Mucosa of stomach (tissue), 1 donor: ENCODE results near the gene NAPB.

ENCODE experiments used
- H3K27me3 ChIP-seq: one replicate; pipeline ENCODE4 v1.7.0; 2013; ENCODE audit warnings: mild to moderate bottlenecking, low read length; ENCODE audit not compliant: control insufficient read depth, insufficient read depth
- H3K36me3 ChIP-seq: one replicate; pipeline ENCODE4 v1.7.0; 2013; ENCODE audit warnings: low read length; ENCODE audit not compliant: control insufficient read depth, insufficient read depth
- H3K4me1 ChIP-seq: one replicate; pipeline ENCODE4 v1.7.0; 2013; ENCODE audit warnings: mild to moderate bottlenecking, low read length; ENCODE audit not compliant: control insufficient read depth, insufficient read depth
- H3K4me3 ChIP-seq: one replicate; pipeline ENCODE4 v1.7.0; 2013; ENCODE audit warnings: low read length
- H3K9ac ChIP-seq: one replicate; pipeline ENCODE4 v1.7.0; 2013; ENCODE audit warnings: mild to moderate bottlenecking, low read length, moderate library complexity
- H3K9me3 ChIP-seq: one replicate; pipeline ENCODE4 v1.7.0; 2013; ENCODE audit warnings: mild to moderate bottlenecking, low read length, moderate library complexity; ENCODE audit not compliant: control insufficient read depth
- donor health status: Pancreatic carcinoma.

NAPB gene

DNA sequence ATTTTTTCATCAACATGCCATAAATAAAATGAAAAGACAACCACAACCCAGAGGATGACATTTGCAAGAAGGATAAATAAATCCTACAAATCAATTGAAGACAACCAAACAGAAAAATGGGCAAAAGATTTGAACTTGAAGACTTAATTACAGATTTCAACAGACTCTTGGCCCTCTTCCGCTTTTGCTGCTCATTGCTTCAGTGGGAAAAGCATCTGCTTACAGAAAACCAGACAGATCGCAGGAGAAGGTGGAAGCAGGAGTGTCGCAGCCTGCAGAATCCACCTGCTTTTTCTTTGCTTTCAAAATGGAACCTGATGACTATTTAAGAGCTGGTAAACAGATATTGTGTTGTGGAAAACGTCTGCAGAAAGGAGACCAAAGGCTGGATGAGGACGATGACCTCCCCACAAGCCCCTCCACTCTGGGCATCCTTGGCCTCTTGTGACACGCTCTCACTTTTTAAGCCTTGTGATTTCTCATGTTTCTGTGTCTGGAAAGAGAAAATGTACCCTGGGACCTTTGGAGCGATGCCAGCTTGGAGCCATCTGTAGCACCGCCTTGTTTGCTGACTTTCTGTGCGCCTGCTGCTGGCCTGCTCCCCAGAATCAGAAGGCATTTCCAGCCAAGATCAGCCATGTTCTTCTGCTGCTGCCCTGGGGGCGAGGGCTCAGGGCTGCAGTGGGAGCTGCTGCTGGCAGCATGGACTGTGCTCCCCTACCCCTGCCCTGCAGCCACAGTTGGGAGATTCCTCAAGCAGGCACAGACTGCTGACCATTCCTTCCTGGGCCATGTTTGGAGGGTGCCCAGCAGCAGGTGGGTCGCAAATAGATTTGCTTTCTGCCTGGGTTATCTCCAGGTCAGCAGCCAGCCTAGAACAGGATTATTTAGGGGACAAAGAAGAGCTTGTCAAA lies 14.6 kb upstream of the NAPB start:
- no peaks in the 10 kb centered on the region for H3K27me3 ChIP-seq
- H3K4me1 ChIP-seq: peaks cover 15% of the 10 kb centered on the region
- no peak overlapping the region for H3K4me3 ChIP-seq
- H3K36me3 ChIP-seq: no peaks in the 10 kb centered on the region
- H3K9me3 ChIP-seq: no peaks in the 10 kb centered on the region
- peak overlapping the region; percentile 28 for H3K9ac ChIP-seq

DNA sequence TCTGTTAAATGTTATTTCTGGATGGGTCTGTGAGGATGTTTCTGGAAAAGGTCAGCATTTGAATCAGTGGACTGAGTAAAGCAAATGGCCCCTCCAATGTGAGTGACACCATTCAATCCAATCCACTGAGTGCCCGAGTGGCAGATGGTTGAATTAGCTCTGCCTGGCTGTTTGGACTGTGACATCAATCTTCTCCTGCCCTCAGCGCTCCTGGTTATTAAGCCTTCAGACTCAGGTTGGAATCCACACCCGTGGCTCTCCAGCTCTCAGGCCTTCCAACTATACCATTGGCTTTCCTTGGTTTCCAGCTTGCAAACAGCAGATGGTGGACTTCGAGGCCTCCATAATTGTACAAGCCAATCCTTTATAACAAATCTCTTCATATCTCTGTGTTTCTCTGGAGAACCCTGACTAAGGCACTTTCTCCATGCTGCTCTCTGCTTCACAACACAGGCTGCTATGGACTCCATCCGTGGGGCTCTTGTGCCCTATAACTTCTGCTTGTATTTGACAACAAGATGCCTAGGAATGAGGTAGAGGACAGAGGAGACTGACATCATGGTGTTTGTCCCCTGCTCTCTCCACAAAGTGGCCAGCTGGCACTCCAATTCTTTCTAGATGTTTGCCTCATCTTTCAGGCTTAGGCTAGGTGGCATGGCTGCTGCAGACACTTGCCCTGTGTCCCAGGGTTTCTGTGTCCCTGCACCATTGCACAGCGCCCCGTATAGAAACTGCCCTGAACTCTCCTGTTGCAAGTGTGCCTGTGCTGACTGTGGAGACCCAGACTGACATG lies 13.4 kb upstream of the NAPB start:
- Histone ChIP-seq H3K36me3 (no peaks in the 10 kb centered on the region), H3K27me3 (no peaks in the 10 kb centered on the region), H3K9ac (no peak overlapping the region), H3K9me3 (no peaks in the 10 kb centered on the region), H3K4me3 (no peak overlapping the region), H3K4me1 (peaks cover 15% of the 10 kb centered on the region)

DNA sequence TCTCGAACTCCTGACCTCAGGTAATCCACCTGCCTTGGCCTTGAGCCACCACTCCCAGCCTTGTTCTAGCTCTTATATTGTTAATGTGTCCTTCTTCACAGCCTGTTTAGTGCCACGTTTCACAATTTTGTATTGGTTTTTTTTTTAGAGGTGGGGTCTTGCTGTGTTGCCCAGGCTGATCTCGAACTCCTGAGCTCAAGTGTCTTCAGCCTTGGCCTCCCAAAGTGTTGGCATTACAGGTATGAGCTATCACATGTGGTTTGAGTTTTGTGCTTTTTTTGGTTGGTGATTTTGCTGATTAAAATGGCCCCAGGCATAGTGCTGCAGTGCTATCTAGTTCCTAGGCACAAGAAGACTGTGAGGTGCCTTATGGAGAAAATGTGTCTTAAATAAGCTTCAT lies 12.3 kb upstream of the NAPB start:
- peaks cover 15% of the 10 kb centered on the region for H3K4me1 ChIP-seq
- no peak overlapping the region for H3K9ac ChIP-seq
- no peaks in the 10 kb centered on the region for H3K27me3 ChIP-seq
- no peaks in the 10 kb centered on the region for H3K9me3 ChIP-seq
- no peaks in the 10 kb centered on the region for H3K36me3 ChIP-seq
- no peak overlapping the region for H3K4me3 ChIP-seq

DNA sequence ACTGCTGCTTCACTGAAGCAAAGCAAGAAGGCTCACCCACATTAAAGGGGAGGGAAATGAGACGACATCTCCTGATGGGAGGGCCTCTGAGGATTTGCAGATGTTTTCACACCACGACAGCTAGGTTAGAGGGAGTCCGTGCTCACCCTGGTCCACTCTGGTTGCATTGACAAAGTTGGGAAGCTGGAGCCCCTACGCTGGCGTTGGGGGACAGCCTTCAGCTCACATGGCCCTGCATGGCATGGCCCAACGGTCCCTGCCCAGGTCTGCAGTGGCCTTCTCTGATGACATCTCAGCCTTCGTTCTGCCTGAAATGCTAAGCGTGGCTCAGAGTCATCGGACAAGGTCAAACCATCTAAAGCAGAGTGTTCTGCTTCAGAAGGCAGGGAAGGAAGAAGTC lies 3.8 kb upstream of the NAPB start:
- no peaks in the 10 kb centered on the region for H3K36me3 ChIP-seq
- H3K27me3 ChIP-seq: no peaks in the 10 kb centered on the region
- H3K4me1 ChIP-seq: no peaks in the 10 kb centered on the region
- H3K9me3 ChIP-seq: no peaks in the 10 kb centered on the region
- no peak overlapping the region for H3K9ac ChIP-seq
- no peak overlapping the region for H3K4me3 ChIP-seq

DNA sequence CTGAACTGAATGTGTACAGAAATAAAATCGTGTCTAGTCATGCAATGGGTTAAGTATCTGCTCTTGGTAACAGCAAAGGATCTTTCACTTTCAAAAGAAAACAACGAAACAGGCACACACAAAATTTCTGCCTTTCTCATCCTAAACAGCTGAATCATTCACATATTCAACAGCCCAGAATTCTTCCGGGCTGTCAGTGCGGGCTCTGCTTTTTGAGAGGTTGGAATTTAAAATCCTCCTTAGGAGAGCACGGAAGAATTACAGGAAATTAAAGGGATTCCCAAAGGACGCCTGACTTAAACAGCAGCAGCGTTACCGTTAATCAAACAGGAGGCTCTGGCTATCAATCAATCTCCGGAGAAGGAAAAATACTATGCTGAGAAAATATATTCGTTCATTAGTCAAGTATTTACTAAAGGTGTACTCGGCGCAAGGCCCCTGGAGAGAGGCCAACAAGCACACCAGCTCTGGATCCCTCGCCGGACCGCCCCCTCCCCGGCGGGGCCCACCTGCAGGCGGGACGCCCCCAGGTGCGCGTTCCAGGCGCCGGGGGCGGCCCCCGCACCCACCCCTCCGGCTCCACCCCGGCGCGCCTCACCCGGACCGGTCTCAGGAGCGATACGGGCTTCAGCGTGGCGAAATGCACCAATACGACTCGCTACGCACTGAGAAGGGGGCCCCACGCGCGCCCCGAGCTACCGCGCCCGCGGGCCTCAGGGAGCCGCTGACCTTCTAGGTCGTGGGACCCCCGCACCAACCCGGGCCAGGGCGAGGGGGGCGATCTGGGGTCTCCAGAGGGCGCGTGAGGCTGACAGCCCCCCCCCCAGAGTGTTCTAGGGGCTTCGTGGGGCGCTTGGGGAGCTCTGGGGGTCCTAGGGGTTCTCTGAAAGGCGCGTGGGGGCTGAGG lies 1.0 kb downstream of the NAPB start:
- H3K27me3 ChIP-seq: no peaks in the 10 kb centered on the region
- H3K9me3 ChIP-seq: no peaks in the 10 kb centered on the region
- H3K4me1 ChIP-seq: no peaks in the 10 kb centered on the region
- H3K9ac ChIP-seq: peak overlapping the region; percentile 82
- H3K36me3 ChIP-seq: no peaks in the 10 kb centered on the region
- H3K4me3 ChIP-seq: peak overlapping the region; percentile 24

DNA sequence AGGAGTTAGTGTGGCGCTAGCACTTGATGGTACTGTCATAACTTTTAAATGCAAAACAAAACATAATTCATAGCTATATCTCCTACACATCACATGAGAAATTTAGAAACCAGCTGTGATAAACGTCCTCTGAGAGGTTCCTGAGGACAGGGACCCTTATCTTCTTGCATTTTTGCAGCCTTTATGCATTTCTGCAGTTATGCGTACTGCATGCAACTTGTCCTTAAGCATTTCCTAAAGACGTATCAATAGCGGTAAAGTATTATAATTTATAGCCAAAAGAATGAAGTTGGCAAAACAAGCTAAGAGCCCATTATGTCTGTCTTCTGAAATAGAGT lies 1.7 kb downstream of the NAPB start:
- no peaks in the 10 kb centered on the region for H3K36me3 ChIP-seq
- H3K27me3 ChIP-seq: no peaks in the 10 kb centered on the region
- no peak overlapping the region for H3K9ac ChIP-seq
- H3K4me3 ChIP-seq: peak overlapping the region; percentile 24
- no peaks in the 10 kb centered on the region for H3K4me1 ChIP-seq
- no peaks in the 10 kb centered on the region for H3K9me3 ChIP-seq

DNA sequence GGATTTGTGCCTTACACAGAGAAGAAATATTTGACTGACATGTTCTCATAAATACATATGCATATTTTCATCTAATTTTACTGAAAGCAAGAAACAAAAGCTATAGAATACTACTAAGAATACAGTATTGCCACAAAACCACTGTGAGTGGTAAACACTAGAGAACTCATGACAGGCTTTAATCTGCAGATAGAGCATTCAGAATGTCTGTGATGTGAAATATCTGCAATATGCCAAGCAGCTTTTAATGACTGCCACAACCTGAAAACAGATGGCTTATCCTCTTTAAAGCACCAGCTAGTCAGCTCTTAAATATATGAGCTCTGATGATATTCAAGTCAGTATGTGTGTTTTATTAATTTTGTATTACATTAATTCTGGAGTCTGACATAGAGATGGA lies 3.4 kb downstream of the NAPB start:
- no peaks in the 10 kb centered on the region for H3K36me3 ChIP-seq
- H3K9ac ChIP-seq: no peak overlapping the region
- H3K4me3 ChIP-seq: no peak overlapping the region
- no peaks in the 10 kb centered on the region for H3K27me3 ChIP-seq
- H3K4me1 ChIP-seq: no peaks in the 10 kb centered on the region
- no peaks in the 10 kb centered on the region for H3K9me3 ChIP-seq

DNA sequence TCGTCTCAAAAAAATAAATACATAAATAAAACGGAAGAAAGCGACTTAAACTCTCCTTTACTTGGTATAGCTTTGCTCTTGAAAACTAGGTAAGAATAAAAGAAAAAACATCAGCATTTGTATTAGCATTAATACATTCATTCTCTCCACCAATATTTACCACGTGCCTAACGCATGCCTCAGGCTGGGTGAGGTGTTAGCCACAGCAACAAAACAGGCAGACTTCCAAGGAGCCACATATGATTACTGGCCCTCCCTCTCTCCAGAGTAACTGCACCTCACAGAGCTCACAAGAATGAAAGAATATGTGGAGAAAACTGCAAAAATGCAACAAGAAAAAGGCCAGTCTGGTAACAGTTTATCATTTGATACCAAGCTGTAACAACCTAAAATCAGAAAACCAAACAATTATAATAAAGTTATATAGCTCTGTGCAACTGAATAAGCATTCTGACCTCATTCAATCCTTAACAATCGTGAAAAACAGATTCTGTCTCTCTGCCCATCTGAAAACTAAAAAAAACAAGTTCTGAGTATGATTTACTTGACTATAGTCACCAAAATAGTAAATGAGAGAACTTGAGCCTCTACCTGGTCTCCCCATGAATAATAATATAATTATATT lies 5.2 kb downstream of the NAPB start:
- Histone ChIP-seq H3K4me1 (no peaks in the 10 kb centered on the region), H3K4me3 (no peak overlapping the region), H3K9me3 (no peaks in the 10 kb centered on the region), H3K9ac (no peak overlapping the region), H3K27me3 (no peaks in the 10 kb centered on the region), H3K36me3 (no peaks in the 10 kb centered on the region)

DNA sequence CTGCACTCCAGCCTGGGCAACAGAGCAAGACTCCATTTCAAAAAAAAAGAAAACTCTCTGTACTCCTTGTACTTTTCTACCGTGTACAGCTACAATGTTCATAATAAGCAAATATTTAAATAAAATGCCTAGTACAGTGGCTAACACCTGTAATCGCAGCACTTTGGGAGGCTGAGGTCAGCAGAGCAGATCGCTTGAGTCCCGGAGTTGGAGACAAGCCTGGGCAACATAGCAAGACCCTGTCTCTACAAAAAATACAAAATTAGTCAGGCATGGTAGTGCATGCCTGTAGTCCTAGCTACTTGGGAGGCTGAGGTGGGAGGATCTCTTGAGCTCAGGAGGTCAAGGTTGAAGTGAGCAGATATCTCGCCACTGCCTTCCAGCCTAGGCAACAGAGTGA lies 5.7 kb downstream of the NAPB start:
- Histone ChIP-seq H3K9ac (no peak overlapping the region), H3K27me3 (no peaks in the 10 kb centered on the region), H3K9me3 (no peaks in the 10 kb centered on the region), H3K4me1 (no peaks in the 10 kb centered on the region), H3K4me3 (no peak overlapping the region), H3K36me3 (no peaks in the 10 kb centered on the region)

DNA sequence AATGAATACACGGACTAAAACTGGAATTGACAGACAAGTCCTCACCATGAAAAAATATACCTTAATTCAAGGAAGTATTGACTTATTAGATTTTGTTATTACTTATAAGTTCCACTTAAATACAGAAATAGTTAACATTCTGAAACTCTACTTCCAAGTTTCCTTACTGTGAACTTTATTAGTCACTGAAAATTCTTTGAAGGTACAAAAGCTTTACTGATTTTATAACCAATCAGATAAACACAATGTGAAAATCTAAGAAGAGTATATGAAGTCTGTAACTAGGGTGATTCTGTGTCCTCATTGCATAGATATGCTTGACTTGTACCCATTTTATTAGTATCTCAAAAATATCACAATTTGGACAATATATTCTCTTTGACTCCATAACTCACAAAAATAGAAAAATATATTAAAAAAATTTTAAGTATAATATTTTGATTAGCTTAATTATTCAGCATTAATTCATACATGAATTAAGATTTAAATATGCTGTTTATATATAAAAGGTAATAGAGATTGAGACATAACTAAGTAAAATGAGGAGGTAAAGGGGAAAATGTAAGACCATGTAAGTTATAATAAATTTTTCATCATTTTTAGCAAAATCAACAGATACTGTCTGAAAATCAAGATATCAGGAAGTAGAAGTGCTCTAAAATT lies 6.6 kb downstream of the NAPB start:
- Histone ChIP-seq H3K9me3 (no peaks in the 10 kb centered on the region), H3K36me3 (no peaks in the 10 kb centered on the region), H3K4me1 (no peaks in the 10 kb centered on the region), H3K27me3 (no peaks in the 10 kb centered on the region), H3K4me3 (no peak overlapping the region), H3K9ac (no peak overlapping the region)

DNA sequence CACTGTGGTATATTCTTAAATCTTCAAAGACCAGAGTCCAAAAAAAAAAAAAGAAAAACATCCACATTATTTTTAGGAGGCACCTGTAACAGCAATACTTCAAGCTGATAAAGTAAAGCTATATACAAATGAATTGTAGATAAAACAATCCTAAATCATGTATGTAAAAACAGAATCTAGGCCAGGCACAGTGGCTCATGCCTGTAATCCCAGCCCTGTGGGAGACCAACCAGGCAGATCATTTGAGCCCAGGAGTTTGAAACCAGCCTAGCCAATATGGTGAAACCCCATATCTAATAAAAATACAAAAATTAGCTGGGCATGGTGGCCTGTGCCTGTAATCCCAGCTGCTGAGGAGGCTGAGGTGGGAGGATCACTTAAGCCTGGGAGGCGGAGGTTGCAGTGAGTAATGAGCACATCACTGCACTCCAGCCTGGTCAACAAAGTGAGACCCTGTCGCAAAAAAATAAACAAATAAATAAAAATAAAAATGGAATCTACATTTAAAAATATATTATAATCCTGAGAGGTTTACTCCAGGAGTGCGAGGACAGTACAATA lies 7.3 kb downstream of the NAPB start:
- H3K9me3 ChIP-seq: no peaks in the 10 kb centered on the region
- H3K27me3 ChIP-seq: no peaks in the 10 kb centered on the region
- H3K4me3 ChIP-seq: no peak overlapping the region
- no peaks in the 10 kb centered on the region for H3K4me1 ChIP-seq
- H3K9ac ChIP-seq: no peak overlapping the region
- no peaks in the 10 kb centered on the region for H3K36me3 ChIP-seq
